Measurements from ENCODE around the gene GAPDHS.
A peak's percentile ranks its signal among the peaks of the same experiment; 100 is the strongest.

GAPDHS gene

GRCh38 chr19:35555301-35556005 is 22.2 kb downstream of the GAPDHS start:
- no peak overlapping the region for H3K4me3 Mint-ChIP-seq
- H3K4me1 Mint-ChIP-seq (ENCODE audit: low read depth) = peaks cover 11% of the 10 kb centered on the region
- peaks cover 11% of the 10 kb centered on the region for H3K27me3 Mint-ChIP-seq
- no peak overlapping the region for H3K27ac Mint-ChIP-seq
- H3K9me3 Mint-ChIP-seq (ENCODE audit: low read depth) = no peaks in the 10 kb centered on the region
- no peaks in the 10 kb centered on the region for H3K36me3 Mint-ChIP-seq

GRCh38 chr19:35556025-35556590 is 22.9 kb downstream of the GAPDHS start:
- H3K27ac Mint-ChIP-seq = no peak overlapping the region
- peaks cover 15% of the 10 kb centered on the region for H3K27me3 Mint-ChIP-seq
- H3K4me1 Mint-ChIP-seq (ENCODE audit: low read depth) = peaks cover 11% of the 10 kb centered on the region
- H3K36me3 Mint-ChIP-seq = no peaks in the 10 kb centered on the region
- H3K4me3 Mint-ChIP-seq = no peak overlapping the region
- no peaks in the 10 kb centered on the region for H3K9me3 Mint-ChIP-seq (ENCODE audit: low read depth)

- peaks cover 20% of the 10 kb centered on the region for H3K27me3 Mint-ChIP-seq
- H3K36me3 Mint-ChIP-seq = no peaks in the 10 kb centered on the region
- no peaks in the 10 kb centered on the region for H3K9me3 Mint-ChIP-seq (ENCODE audit: low read depth)
- no peak overlapping the region for H3K27ac Mint-ChIP-seq
- H3K4me3 Mint-ChIP-seq = peak overlapping the region; percentile 70
- H3K4me1 Mint-ChIP-seq (ENCODE audit: low read depth) = peaks cover 11% of the 10 kb centered on the region
These were observed 23.7 kb downstream of the GAPDHS start for GRCh38 chr19:35556846-35557538.

GRCh38 chr19:35557539-35558399 is 24.5 kb downstream of the GAPDHS start:
- Mint-ChIP-seq H3K36me3 (no peaks in the 10 kb centered on the region), H3K4me1 (ENCODE audit: low read depth) (peaks cover 11% of the 10 kb centered on the region), H3K4me3 (peak overlapping the region; percentile 84), H3K27me3 (peaks cover 25% of the 10 kb centered on the region), H3K27ac (no peak overlapping the region), H3K9me3 (ENCODE audit: low read depth) (no peaks in the 10 kb centered on the region)

- Mint-ChIP-seq H3K4me3 (peak overlapping the region; percentile 49), H3K27ac (no peak overlapping the region), H3K4me1 (ENCODE audit: low read depth) (peaks cover 11% of the 10 kb centered on the region), H3K9me3 (ENCODE audit: low read depth) (no peaks in the 10 kb centered on the region), H3K27me3 (peaks cover 25% of the 10 kb centered on the region), H3K36me3 (no peaks in the 10 kb centered on the region)
These were observed 25.4 kb downstream of the GAPDHS start for GRCh38 chr19:35558400-35559280.

DNA sequence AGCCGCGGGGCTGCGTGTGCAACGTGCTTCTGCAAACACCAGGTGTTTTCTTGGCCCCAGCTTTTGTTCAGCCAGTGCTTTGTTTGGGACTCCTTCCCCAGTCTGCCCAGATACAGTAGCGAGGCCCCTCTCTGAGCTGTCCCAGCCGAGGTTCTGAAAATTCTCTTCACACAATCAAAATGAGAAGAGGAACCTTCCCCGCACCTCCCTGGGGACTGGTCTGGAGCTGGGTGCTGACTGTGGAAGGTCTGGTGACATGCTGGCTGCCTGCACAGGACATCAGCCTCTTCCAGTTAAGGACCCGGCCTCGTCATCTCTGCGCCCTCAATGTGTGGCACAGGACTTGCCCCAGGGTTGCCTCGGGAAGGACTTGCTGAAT is 26.0 kb downstream of the GAPDHS start:
- H3K27me3 Mint-ChIP-seq = peaks cover 27% of the 10 kb centered on the region
- no peaks in the 10 kb centered on the region for H3K36me3 Mint-ChIP-seq
- no peak overlapping the region for H3K27ac Mint-ChIP-seq
- peak overlapping the region; percentile 49 for H3K4me3 Mint-ChIP-seq
- H3K9me3 Mint-ChIP-seq (ENCODE audit: low read depth) = no peaks in the 10 kb centered on the region
- peaks cover 11% of the 10 kb centered on the region for H3K4me1 Mint-ChIP-seq (ENCODE audit: low read depth)

DNA sequence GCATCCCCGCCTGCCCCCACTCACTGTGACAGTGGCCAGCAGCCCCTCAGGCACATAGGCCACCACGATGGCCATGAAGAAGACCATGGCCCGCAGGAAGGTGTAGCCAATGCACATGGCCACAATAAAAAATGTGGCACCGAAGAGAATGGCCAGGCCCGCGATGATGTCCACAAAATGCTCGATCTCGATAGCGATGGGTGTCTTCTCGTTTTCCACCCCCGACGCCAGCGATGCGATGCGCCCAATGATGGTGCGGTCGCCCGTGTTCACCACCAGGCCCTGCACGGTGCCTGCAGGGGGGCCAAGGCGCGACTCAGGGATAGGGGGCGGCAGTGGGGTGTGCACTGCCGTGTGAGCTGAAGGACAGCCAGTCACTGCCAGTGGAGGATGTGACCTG is 26.5 kb downstream of the GAPDHS start:
- Mint-ChIP-seq H3K27me3 (peaks cover 27% of the 10 kb centered on the region), H3K36me3 (no peaks in the 10 kb centered on the region), H3K4me1 (ENCODE audit: low read depth) (peaks cover 11% of the 10 kb centered on the region)

DNA sequence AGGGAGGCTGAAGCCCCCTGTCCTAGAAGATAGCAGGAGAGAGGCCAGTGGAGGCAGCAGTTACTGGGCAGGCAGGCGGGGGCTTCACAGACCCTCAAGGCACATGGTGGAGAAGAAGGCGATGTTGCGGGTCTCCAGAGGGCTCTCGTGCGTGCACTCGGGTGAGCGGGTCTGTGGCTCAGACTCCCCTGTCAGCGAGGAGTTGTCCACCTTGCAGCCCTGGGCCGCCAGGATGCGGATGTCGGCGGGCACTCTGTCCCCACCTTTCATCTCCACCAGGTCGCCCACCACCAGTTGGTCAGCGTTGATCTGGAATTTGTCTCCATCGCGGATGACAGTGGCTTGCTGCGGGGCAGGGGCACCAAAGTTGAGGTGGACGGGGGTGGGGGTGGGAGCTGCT is 27.0 kb downstream of the GAPDHS start:
- Mint-ChIP-seq H3K27me3 (peaks cover 28% of the 10 kb centered on the region), H3K9me3 (ENCODE audit: low read depth) (no peaks in the 10 kb centered on the region), H3K27ac (no peak overlapping the region), H3K4me3 (no peak overlapping the region), H3K4me1 (ENCODE audit: low read depth) (peaks cover 11% of the 10 kb centered on the region), H3K36me3 (no peaks in the 10 kb centered on the region)

More for the DNA sequence above, 26.5 kb downstream of the GAPDHS start:
- H3K4me3 Mint-ChIP-seq = no peak overlapping the region
- H3K9me3 Mint-ChIP-seq (ENCODE audit: low read depth) = no peaks in the 10 kb centered on the region
- H3K27ac Mint-ChIP-seq = no peak overlapping the region

DNA sequence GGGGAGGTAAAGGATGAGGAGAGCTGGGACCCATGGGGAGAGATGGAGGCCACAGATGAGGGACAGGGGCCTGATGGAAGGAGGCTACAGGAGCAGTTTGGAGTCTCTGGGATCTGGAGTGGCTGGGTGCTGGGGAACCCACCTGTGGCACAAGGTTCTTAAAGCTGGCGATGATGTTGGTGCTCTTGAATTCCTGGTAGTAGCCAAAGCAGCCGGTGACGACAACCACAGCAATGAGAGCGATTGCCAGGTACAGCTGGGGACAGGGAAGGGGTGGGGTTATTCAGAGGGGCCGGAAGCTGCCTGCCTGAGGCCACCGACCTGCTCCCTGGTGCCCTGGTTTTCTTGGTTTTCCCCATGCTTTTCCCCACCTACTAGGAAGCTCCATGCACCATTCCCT is 27.4 kb downstream of the GAPDHS start:
- Mint-ChIP-seq H3K27ac (no peak overlapping the region), H3K4me1 (ENCODE audit: low read depth) (peaks cover 11% of the 10 kb centered on the region), H3K36me3 (no peaks in the 10 kb centered on the region), H3K27me3 (peaks cover 30% of the 10 kb centered on the region), H3K4me3 (no peak overlapping the region), H3K9me3 (ENCODE audit: low read depth) (no peaks in the 10 kb centered on the region)

GRCh38 chr19:35561436-35561835 is 28.2 kb downstream of the GAPDHS start:
- Mint-ChIP-seq H3K4me3 (no peak overlapping the region), H3K36me3 (no peaks in the 10 kb centered on the region), H3K9me3 (ENCODE audit: low read depth) (no peaks in the 10 kb centered on the region), H3K4me1 (ENCODE audit: low read depth) (peaks cover 11% of the 10 kb centered on the region), H3K27me3 (peaks cover 30% of the 10 kb centered on the region), H3K27ac (no peak overlapping the region)

GRCh38 chr19:35562336-35562735 is 29.1 kb downstream of the GAPDHS start:
- H3K27me3 Mint-ChIP-seq = peaks cover 31% of the 10 kb centered on the region
- H3K4me1 Mint-ChIP-seq (ENCODE audit: low read depth) = peaks cover 8% of the 10 kb centered on the region
- no peaks in the 10 kb centered on the region for H3K36me3 Mint-ChIP-seq
- no peaks in the 10 kb centered on the region for H3K9me3 Mint-ChIP-seq (ENCODE audit: low read depth)
- H3K27ac Mint-ChIP-seq = no peak overlapping the region
- H3K4me3 Mint-ChIP-seq = no peak overlapping the region

- Mint-ChIP-seq H3K4me1 (ENCODE audit: low read depth) (peaks cover 8% of the 10 kb centered on the region), H3K9me3 (ENCODE audit: low read depth) (no peaks in the 10 kb centered on the region), H3K4me3 (no peak overlapping the region), H3K27ac (no peak overlapping the region), H3K27me3 (peaks cover 31% of the 10 kb centered on the region), H3K36me3 (no peaks in the 10 kb centered on the region)
These were observed 29.5 kb downstream of the GAPDHS start for GRCh38 chr19:35562776-35563175.

GRCh38 chr19:35563207-35563829 is 30.1 kb downstream of the GAPDHS start, which contains the start of gene ATP4A:
ATP4A (minus strand) TSS chr19:35563658; CDS start chr19:35563629, 29 bp downstream.
- Mint-ChIP-seq H3K4me1 (ENCODE audit: low read depth) (peaks cover 6% of the 10 kb centered on the region), H3K27ac (no peak within 1 kb of the TSS), H3K27me3 (peaks cover 31% of the 10 kb centered on the region), H3K4me3 (no peak within 1 kb of the TSS), H3K9me3 (ENCODE audit: low read depth) (no peaks in the 10 kb centered on the region), H3K36me3 (no peaks in the 10 kb centered on the region)
